Testis (tissue), 3 donors: Measurements from ENCODE around the gene RAB11A. TPM values are rescaled to one million over a fixed set of nuclear protein-coding genes. Genes with fewer than 3 reads are reported as not detected.
"Not testable (repeated sequence)": the region's sequence is repeated elsewhere in the genome, so short reads cannot be mapped to it uniquely, and the experiment has no call there.

ENCODE experiments used
- DNase-seq: peaks from one replicate; pipeline ENCODE4 v3.0.0-alpha.2; 2019
- H3K27ac ChIP-seq, 2 donors: fragments of 200-600 bp; sonication (generic); one replicate each; pipeline ENCODE4 v1.5.1; 2019
- H3K27me3 ChIP-seq: fragments of 200-600 bp; sonication (generic); one replicate; pipeline ENCODE4 v1.5.1; 2019
- H3K36me3 ChIP-seq: fragments of 200-600 bp; sonication (generic); one replicate; pipeline ENCODE4 v1.5.1; 2017; ENCODE audit warnings: low read depth; ENCODE audit errors: missing control alignments
- H3K4me1 ChIP-seq: fragments of 200-600 bp; sonication (generic); one replicate; pipeline ENCODE4 v1.5.1; 2019
- H3K4me3 ChIP-seq, 2 donors: fragments of 200-600 bp; sonication (generic); one replicate each; pipeline ENCODE4 v1.5.1; 2017 to 2019
- H3K9me3 ChIP-seq: fragments of 200-600 bp; sonication (generic); one replicate; pipeline ENCODE4 v1.5.1; 2017
- POLR2A ChIP-seq: fragments of 450-650 bp; IDR thresholded peaks from one replicate; pipeline ENCODE4 v1.6.1; 2017; ENCODE audit warnings: antibody characterized with exemption, mild to moderate bottlenecking, moderate library complexity
- WGBS, 2 donors: methylation state at CpG; one replicate each; pipeline ENCODE4 v1.1.5; 2018; 5-methylcytosine and 5-hydroxymethylcytosine counted together
- intact Hi-C: fragments of 100-400 bp; cut with DNase I; formaldehyde crosslinking; loops from one replicate; pipeline ENCODE4 v1.15.1; 2023; ENCODE audit warnings: low total_unique reads
- polyA plus RNA-seq: library from polyadenylated mRNA; stranded (reverse); fragments of 350-450 nt; fragmentation: Illumina TruSeq; extraction: RNeasy Lipid Tissue Mini Kit (QIAGEN cat#74804); gene quantifications from one replicate; pipeline ENCODE4 v1.2.3, GENCODE V29; 2014; ENCODE audit warnings: low read depth, low replicate concordance; ENCODE audit not compliant: insufficient read depth
- total RNA-seq, 2 donors: library from RNA; depleted of rRNA; stranded (reverse); fragments of >200 nt; gene quantifications; one replicate each; pipeline ENCODE4 v1.2.3, GENCODE V29; 2016
- TF ChIP-seq, protein P1 (sequence below), 3 experiments: fragments of 450-650 bp in 2 of 3; fragments of 200-600 bp in 1 of 3; sonication (generic) in 1 of 3; IDR thresholded peaks; one replicate each; pipeline ENCODE4 v1.5.1; 2016 to 2019; ENCODE audit warnings: antibody characterized with exemption in 3 of 3, mild to moderate bottlenecking in 2 of 3, moderate library complexity in 1 of 3

RAB11A gene
- total and polyA plus RNA-seq, 3 donors from 2014 or later: 221 to 546 (median 307) TPM

DNA sequence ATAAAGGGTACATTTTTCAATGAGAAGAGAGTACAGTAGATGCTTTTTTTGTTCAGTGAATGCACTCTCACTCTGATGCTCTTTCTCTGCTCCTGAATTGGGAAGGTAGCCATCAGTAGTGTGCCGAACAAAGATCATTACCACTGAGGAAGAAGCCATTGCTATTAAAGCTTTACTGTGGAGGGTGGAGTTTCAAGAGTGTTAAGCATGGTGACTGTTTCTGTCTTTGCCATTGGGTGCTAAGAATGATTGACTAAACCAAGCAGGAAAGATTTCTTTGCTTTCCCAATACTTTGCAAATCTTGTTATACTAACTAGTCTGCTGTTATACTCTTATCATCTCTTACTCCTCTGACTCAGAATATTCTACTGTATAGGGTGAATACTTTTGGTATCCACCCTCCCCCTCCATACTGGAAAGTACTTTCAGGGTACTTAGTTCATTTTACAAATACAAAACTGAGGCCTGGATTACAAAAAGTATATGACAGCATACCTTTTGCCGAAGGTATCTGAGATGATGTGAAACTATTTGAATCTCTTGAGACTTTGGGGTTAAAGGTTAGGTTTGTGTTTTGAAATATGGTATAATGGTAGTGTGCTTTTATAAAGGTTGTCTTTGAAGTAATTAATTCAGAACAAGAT, 1.7 kb downstream of the RAB11A start:
- Histone ChIP-seq H3K36me3 (no peaks in the 10 kb centered on the region), H3K27ac (peak overlapping the region; percentile 92 to 97), H3K4me3 (peak overlapping the region; percentile 66 to 95), H3K9me3 (no peaks in the 10 kb centered on the region), H3K4me1 (peaks cover 5% of the 10 kb centered on the region), H3K27me3 (no peaks in the 10 kb centered on the region)
- DNase-seq: no peak
- intact Hi-C loops: no loop called here
- TF ChIP-seq, protein P1, sequence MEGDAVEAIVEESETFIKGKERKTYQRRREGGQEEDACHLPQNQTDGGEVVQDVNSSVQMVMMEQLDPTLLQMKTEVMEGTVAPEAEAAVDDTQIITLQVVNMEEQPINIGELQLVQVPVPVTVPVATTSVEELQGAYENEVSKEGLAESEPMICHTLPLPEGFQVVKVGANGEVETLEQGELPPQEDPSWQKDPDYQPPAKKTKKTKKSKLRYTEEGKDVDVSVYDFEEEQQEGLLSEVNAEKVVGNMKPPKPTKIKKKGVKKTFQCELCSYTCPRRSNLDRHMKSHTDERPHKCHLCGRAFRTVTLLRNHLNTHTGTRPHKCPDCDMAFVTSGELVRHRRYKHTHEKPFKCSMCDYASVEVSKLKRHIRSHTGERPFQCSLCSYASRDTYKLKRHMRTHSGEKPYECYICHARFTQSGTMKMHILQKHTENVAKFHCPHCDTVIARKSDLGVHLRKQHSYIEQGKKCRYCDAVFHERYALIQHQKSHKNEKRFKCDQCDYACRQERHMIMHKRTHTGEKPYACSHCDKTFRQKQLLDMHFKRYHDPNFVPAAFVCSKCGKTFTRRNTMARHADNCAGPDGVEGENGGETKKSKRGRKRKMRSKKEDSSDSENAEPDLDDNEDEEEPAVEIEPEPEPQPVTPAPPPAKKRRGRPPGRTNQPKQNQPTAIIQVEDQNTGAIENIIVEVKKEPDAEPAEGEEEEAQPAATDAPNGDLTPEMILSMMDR (IDR thresholded peaks at IDR 0.05): no peak
- TF ChIP-seq POLR2A: no peak
- WGBS, 2 donors: 20 to 21% methylated on average over 2 of the region's 2 CpGs

DNA sequence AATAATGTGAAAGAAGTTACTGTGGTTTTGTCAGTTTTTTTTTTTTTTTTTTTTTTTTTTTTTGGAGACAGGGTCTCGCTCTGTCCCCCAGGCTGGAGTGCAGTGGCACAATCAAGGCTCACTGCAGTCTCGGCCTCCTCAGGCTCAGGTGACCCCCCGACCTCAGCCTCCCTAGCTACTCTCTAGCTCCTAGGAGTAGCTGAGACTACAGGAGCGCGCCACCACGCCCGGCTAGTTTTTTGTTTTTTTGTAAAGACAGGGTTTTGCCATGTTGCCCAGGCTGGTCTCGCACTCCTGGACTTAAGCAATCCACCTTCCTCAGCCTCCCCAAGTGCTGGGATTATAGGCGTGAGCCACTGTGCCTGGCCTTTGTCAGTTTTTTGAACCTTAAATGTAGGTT, 2.6 kb downstream of the RAB11A start:
- DNase-seq, H3K4me1 ChIP-seq, H3K27me3 ChIP-seq, H3K9me3 ChIP-seq, H3K36me3 ChIP-seq, intact Hi-C loops, H3K27ac ChIP-seq, H3K4me3 ChIP-seq: not testable (repeated sequence)
- 55 to 74% methylated on average over 9 of the region's 9 CpGs for WGBS, 2 donors

DNA sequence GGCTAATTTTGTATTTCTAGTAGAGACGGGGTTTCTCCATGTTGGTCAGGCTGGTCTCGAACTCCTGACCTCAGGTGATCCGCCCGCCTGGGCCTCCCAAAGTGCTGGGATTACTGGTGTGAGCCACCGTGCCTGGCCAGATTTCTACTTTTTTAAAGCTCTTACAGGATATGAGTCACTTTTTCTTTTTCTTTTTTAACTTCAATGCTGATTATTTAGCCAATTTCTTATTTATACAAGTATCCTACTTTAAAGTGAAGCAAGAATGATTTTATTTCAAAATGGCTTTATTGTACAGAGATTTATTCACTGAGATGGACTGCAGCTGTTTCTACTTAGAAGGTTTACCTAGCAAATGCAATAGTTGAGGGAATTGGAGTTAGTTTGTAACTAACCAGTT, 3.3 kb downstream of the RAB11A start:
- H3K27me3 ChIP-seq, H3K9me3 ChIP-seq, H3K36me3 ChIP-seq, DNase-seq, intact Hi-C loops, H3K4me1 ChIP-seq, H3K4me3 ChIP-seq: not testable (repeated sequence)
- peak overlapping the region in 1 of 2 donors; percentile 46 for H3K27ac ChIP-seq
- 83 to 93% methylated on average over 5 of the region's 5 CpGs for WGBS, 2 donors

DNA sequence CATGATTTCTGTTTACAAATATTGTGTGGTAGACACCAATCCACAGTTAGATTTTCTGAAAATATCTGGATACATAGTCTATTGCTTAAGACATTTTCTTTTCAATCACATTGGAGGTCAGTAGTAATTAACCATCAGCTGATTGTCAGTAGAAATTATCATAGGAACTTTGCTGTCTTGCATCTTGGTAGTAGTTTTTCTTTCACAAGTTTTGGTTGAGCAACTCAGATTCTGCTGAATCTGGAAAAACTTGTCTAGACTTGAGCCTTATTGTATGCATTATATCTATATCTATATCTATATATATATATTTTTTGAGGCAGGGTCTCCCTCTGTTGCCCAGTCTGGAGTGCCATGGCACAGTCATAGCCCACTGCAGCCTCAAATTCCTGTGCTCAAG, 4.0 kb downstream of the RAB11A start:
- Histone ChIP-seq H3K36me3 (no peaks in the 10 kb centered on the region), H3K4me3 (no peak overlapping the region), H3K9me3 (no peaks in the 10 kb centered on the region), H3K27me3 (no peaks in the 10 kb centered on the region), H3K4me1 (peaks cover 8% of the 10 kb centered on the region), H3K27ac (no peak overlapping the region)
- intact Hi-C loops: no loop called here
- DNase-seq: no peak
- TF ChIP-seq POLR2A: no peak
- TF ChIP-seq, protein P1 (IDR thresholded peaks at IDR 0.05): no peak

DNA sequence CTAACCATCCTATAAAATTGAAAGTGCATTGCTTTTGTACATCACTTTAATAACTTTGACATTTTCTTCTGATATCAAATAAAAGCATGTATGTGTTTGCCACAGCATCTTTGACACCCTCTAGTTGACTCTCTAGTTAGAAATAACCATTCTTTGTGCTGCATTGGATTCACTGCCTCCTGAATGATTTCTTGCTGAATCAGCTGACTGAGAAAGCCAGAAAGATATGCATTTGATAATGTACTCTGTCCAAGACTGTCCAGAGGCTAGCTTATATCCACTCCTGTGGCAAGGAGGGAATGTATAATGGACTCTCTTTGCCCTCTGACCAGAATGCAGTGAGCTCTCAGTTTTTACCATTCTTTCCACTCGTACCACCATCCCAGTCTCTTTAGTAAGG, 6.2 kb downstream of the RAB11A start:
- Histone ChIP-seq H3K36me3 (no peaks in the 10 kb centered on the region), H3K4me1 (peaks cover 8% of the 10 kb centered on the region), H3K27ac (no peak overlapping the region), H3K9me3 (no peaks in the 10 kb centered on the region), H3K27me3 (no peaks in the 10 kb centered on the region), H3K4me3 (no peak overlapping the region)
- no peak for DNase-seq
- TF ChIP-seq, protein P1 (IDR thresholded peaks at IDR 0.05): no peak
- no peak for TF ChIP-seq POLR2A
- 56 to 83% methylated on average over 1 of the region's 1 CpG for whole genome bisulfite sequencing, 2 donors
- intact Hi-C loops: no loop called here

DNA sequence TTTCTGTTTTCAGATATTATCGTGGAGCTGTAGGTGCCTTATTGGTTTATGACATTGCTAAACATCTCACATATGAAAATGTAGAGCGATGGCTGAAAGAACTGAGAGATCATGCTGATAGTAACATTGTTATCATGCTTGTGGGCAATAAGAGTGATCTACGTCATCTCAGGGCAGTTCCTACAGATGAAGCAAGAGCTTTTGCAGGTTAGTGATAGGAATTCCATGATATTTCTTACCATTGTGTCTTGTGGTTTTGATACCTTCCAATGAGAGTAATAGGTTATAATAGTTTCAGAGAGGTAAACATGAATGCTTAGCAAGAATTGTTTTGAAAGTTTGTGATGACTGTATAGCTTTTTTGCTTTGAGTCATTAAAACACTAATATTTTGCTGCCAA, 8.5 kb downstream of the RAB11A start:
- no peak for DNase-seq
- no peak overlapping the region for H3K27ac ChIP-seq
- H3K4me1 ChIP-seq: peaks cover 8% of the 10 kb centered on the region
- no peak overlapping the region for H3K4me3 ChIP-seq
- 83 to 85% methylated on average over 3 of the region's 3 CpGs for WGBS, 2 donors
- no peaks in the 10 kb centered on the region for H3K27me3 ChIP-seq
- TF ChIP-seq, protein P1 (IDR thresholded peaks at IDR 0.05): no peak
- TF ChIP-seq POLR2A: no peak
- intact Hi-C loops: no loop called here
- H3K36me3 ChIP-seq: no peaks in the 10 kb centered on the region
- no peaks in the 10 kb centered on the region for H3K9me3 ChIP-seq
